ENCODE data around the gene CBARP.

DNA sequence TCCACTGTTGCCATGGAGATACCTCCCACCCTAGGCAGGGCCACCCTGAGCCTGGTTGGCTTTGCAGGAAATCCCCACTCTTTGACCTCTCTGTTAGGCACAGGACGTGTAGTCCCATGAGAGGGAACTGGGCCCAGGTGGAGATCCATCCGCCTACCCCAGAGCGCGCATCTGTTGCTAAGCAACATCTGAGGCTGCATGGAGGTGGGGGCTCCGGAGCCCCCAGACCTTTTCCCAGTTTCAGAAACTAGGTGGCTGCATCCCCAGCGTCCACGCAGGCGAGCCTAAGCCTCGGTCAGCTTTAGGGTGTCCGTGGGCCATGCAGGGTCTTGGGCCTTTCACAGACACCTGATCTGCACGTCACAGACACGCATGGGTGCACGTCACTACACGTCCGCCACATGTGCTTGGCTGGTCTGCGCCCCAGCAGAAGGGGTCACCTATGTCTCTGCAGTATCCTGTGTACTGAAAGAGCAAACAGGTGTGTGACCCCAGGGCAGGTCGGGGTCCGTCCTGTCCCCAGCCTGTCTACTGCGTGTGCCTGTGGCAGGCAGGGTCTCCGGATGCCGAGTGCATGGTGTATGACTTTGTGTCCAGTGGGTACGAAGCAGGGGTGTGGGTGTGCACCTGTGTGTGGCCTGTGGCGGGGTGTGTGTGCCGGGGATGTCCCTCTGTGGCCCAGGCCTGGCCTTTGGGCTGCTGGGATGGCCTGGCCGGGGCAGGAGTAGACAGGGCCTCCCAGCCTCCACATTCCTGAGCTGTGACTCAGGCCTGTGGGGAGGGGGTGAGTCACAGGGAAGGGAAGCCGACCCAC is 27.2 kb upstream of the CBARP start:
- TF ChIP-seq, protein P1, sequence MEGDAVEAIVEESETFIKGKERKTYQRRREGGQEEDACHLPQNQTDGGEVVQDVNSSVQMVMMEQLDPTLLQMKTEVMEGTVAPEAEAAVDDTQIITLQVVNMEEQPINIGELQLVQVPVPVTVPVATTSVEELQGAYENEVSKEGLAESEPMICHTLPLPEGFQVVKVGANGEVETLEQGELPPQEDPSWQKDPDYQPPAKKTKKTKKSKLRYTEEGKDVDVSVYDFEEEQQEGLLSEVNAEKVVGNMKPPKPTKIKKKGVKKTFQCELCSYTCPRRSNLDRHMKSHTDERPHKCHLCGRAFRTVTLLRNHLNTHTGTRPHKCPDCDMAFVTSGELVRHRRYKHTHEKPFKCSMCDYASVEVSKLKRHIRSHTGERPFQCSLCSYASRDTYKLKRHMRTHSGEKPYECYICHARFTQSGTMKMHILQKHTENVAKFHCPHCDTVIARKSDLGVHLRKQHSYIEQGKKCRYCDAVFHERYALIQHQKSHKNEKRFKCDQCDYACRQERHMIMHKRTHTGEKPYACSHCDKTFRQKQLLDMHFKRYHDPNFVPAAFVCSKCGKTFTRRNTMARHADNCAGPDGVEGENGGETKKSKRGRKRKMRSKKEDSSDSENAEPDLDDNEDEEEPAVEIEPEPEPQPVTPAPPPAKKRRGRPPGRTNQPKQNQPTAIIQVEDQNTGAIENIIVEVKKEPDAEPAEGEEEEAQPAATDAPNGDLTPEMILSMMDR (IDR thresholded peaks at IDR 0.05; ENCODE audit: low read depth, low read length, missing input control) = no peak
- TF ChIP-seq REST (IDR thresholded peaks at IDR 0.05) = no peak
- TF ChIP-seq ATF3 (IDR thresholded peaks at IDR 0.05) = no peak
- no peak for TF ChIP-seq TAF1 (conservative IDR thresholded peaks at IDR 0.05)
- TF ChIP-seq YY1 (IDR thresholded peaks at IDR 0.05) = no peak
- TF ChIP-seq GABPA (IDR thresholded peaks at IDR 0.05 in 1 of 2, conservative IDR thresholded peaks at IDR 0.05 in 1 of 2) = no peak
- TF ChIP-seq EGR1 (IDR thresholded peaks at IDR 0.05; ENCODE audit: low read depth in 2 of 2) = no peak

All from liver (tissue), 3 donors.